HCT116 (cell line): Measurements from ENCODE around the gene BCHE. TPM values are rescaled to one million over a fixed set of nuclear protein-coding genes. Genes with fewer than 3 reads are reported as not detected.

Experiments
- ATAC-seq: fragments of 200-7000 bp; cut with Tn5 transposase; 2 replicates; pipeline ENCODE4 v1.9.1; 2020; ENCODE audit warnings: mild to moderate bottlenecking, moderate library complexity
- BruUV-seq: library from RNA; stranded (reverse); fragments of 400-500 nt; replicated peaks from 2 replicates; lab custom pipeline; 2021; lab: Mats Ljungman, UMichigan
- CTCF ChIA-PET: fragments of 300-600 bp; sonication (Branson Sonifier 250); formaldehyde crosslinking; loops from one replicate; lab custom pipeline; 2021; ENCODE audit warnings: antibody characterized with exemption; lab: Charles Lee
- POLR2A ChIA-PET: fragments of 300-600, 350-600 bp; sonication (Branson Sonifier 250); formaldehyde crosslinking; loops from one replicate; lab custom pipeline; 2021; ENCODE audit warnings: antibody characterized with exemption; lab: Charles Lee
- RAD21 ChIA-PET, 2 experiments: fragments of 300-600 bp; sonication (Branson Sonifier 250); formaldehyde crosslinking; loops; one replicate each; lab custom pipeline; 2023; ENCODE audit warnings: low total read pairs in 2 of 2; ENCODE audit not compliant: uncharacterized antibody in 2 of 2, unreplicated experiment in 2 of 2, low non-redundant PET in 1 of 2; lab: Charles Lee
- DNase-seq: peaks from one replicate; pipeline ENCODE4 v3.0.0-alpha.2; 2010; ENCODE audit warnings: low read depth, low spot score
- H2AFZ ChIP-seq: fragments of 200-600 bp; shearing (Covaris generic), sonication (generic); 2 replicates; pipeline ENCODE4 v1.6.1; 2017; ENCODE audit warnings: low read depth, mixed run types, mixed read lengths, antibody characterized with exemption, low read length; ENCODE audit not compliant: poor library complexity, severe bottlenecking
- H3K27ac ChIP-seq: 2 replicates; pipeline ENCODE4 v1.5.1; 2012; ENCODE audit warnings: low read depth, low read length
- H3K27me3 ChIP-seq: fragments of 200-600 bp; sonication (generic); 2 replicates; pipeline ENCODE4 v1.6.1; 2016; ENCODE audit warnings: mixed run types, low read length, mixed read lengths; ENCODE audit not compliant: insufficient read depth
- H3K36me3 ChIP-seq, 2 experiments: fragments of 200-500 bp in 1 of 2; fragments of 200-600 bp in 1 of 2; sonication (Bioruptor generic) in 1 of 2; sonication (generic) in 1 of 2; 2 replicates each; pipeline versions ENCODE4 v1.5.1 to v1.6.1; 2014 to 2016; ENCODE audit warnings: low read length in 2 of 2, inconsistent platforms in 1 of 2, mixed read lengths in 1 of 2, mixed run types in 1 of 2; ENCODE audit not compliant: insufficient read depth in 2 of 2, control insufficient read depth in 1 of 2
- H3K4me1 ChIP-seq, 2 experiments: fragments of 200-600 bp in 1 of 2; sonication (generic) in 1 of 2; 2 replicates each; pipeline versions ENCODE4 v1.5.1 to v1.6.1; 2012 to 2017; ENCODE audit warnings: low read length in 2 of 2, inconsistent platforms in 1 of 2, mild to moderate bottlenecking in 1 of 2, mixed read lengths in 1 of 2, mixed run types in 1 of 2, moderate library complexity in 1 of 2; ENCODE audit not compliant: insufficient read depth in 2 of 2, control insufficient read depth in 1 of 2
- H3K4me2 ChIP-seq: fragments of 200-600 bp; sonication (generic); 2 replicates; pipeline ENCODE4 v1.6.1; 2017; ENCODE audit warnings: mixed run types, low read length, mixed read lengths
- H3K4me3 ChIP-seq, 2 experiments: fragments of 200-600 bp in 1 of 2; sonication (generic) in 1 of 2; replicated peaks in 1 of 2; 2 replicates each; pipeline ENCODE4 v1.5.1; 2011 to 2016; ENCODE audit warnings: low read length in 2 of 2, control low read depth in 1 of 2, low read depth in 1 of 2, mild to moderate bottlenecking in 1 of 2, mixed read lengths in 1 of 2, mixed run types in 1 of 2
- H3K79me2 ChIP-seq: fragments of 200-600 bp; sonication (generic); 2 replicates; pipeline ENCODE4 v1.6.1; 2017; ENCODE audit warnings: mild to moderate bottlenecking, mixed run types, low read length, moderate library complexity, mixed read lengths; ENCODE audit not compliant: insufficient read depth
- H3K9ac ChIP-seq: fragments of 200-600 bp; sonication (generic); 2 replicates; pipeline ENCODE4 v1.6.1; 2016; ENCODE audit warnings: low read length, mixed read lengths
- H3K9me2 ChIP-seq: fragments of 200-600 bp; sonication (generic), shearing (Covaris generic); 2 replicates; pipeline ENCODE4 v1.6.1; 2017; ENCODE audit warnings: mixed run types, mild to moderate bottlenecking, moderate library complexity; ENCODE audit not compliant: insufficient read depth
- H3K9me3 ChIP-seq, 2 experiments: fragments of 200-500 bp in 1 of 2; fragments of 200-600 bp in 1 of 2; sonication (Bioruptor generic) in 1 of 2; sonication (generic) in 1 of 2; 2 replicates each; pipeline ENCODE4 v1.6.1; 2014 to 2017; ENCODE audit warnings: low read length in 2 of 2, mixed read lengths in 2 of 2, inconsistent platforms in 1 of 2, low read depth in 1 of 2, mild to moderate bottlenecking in 1 of 2, mixed run types in 1 of 2, moderate library complexity in 1 of 2; ENCODE audit not compliant: control insufficient read depth in 1 of 2, insufficient read depth in 1 of 2
- H4K20me1 ChIP-seq: fragments of 200-600 bp; sonication (generic), shearing (Covaris generic); 2 replicates; pipeline ENCODE4 v1.6.1; 2017; ENCODE audit warnings: mixed run types, mild to moderate bottlenecking, moderate library complexity; ENCODE audit not compliant: insufficient read depth
- CTCF ChIP-seq, 3 experiments: fragments of 200-600 bp in 1 of 3; sonication (generic) in 1 of 3; IDR thresholded peaks in 2 of 3; conservative IDR thresholded peaks in 1 of 3; 2 replicates each; pipeline ENCODE4 v1.5.1; 2012 to 2017; ENCODE audit warnings: low read depth in 2 of 3, low read length in 2 of 3, antibody characterized with exemption in 1 of 3, borderline replicate concordance in 1 of 3, control low read depth in 1 of 3, mild to moderate bottlenecking in 1 of 3, mixed read lengths in 1 of 3, mixed run types in 1 of 3, moderate library complexity in 1 of 3; ENCODE audit not compliant: insufficient read depth in 1 of 3
- EGR1 ChIP-seq: IDR thresholded peaks from 2 replicates; pipeline ENCODE4 v1.6.1; 2012; ENCODE audit warnings: low read depth
- EZH2 ChIP-seq: fragments of 200-600 bp; sonication (generic); IDR thresholded peaks from 2 replicates; pipeline ENCODE4 v1.6.1; 2017; ENCODE audit warnings: antibody characterized with exemption, mixed run types
- EZH2phosphoT487 ChIP-seq: fragments of 200-600 bp; IDR thresholded peaks from 2 replicates; pipeline ENCODE4 v1.6.1; 2018; ENCODE audit warnings: antibody characterized with exemption, borderline replicate concordance
- JUND ChIP-seq: IDR thresholded peaks from 2 replicates; pipeline ENCODE4 v1.6.1; 2012
- MAX ChIP-seq: IDR thresholded peaks from 2 replicates; pipeline ENCODE4 v1.6.1; 2012
- POLR2A ChIP-seq: IDR thresholded peaks from 2 replicates; pipeline ENCODE4 v1.7.0; 2011; ENCODE audit warnings: borderline replicate concordance; ENCODE audit not compliant: insufficient read depth, insufficient read length; ENCODE audit errors: extremely low read depth
- POLR2AphosphoS5 ChIP-seq: IDR thresholded peaks from 2 replicates; pipeline ENCODE4 v1.6.1; 2011; ENCODE audit warnings: mild to moderate bottlenecking, low read depth, low read length, moderate library complexity
- REST ChIP-seq: IDR thresholded peaks from 2 replicates; pipeline ENCODE4 v1.6.1; 2012; ENCODE audit warnings: low read depth
- SIN3A ChIP-seq: IDR thresholded peaks from 2 replicates; pipeline ENCODE4 v1.6.1; 2012; ENCODE audit warnings: low read depth
- SP1 ChIP-seq: IDR thresholded peaks from 2 replicates; pipeline ENCODE4 v1.6.1; 2012; ENCODE audit warnings: low read depth
- SRF ChIP-seq: IDR thresholded peaks from 2 replicates; pipeline ENCODE4 v1.6.1; 2012; ENCODE audit warnings: low read depth
- TCF7L2 ChIP-seq: IDR thresholded peaks from 2 replicates; pipeline ENCODE4 v1.7.0; 2011; ENCODE audit warnings: borderline replicate concordance, inconsistent platforms; ENCODE audit not compliant: insufficient read depth, insufficient read length; ENCODE audit errors: extremely low read depth
- ZNF274 ChIP-seq: fragments of 200-500 bp; sonication (Bioruptor generic); IDR thresholded peaks from 2 replicates; pipeline ENCODE4 v1.6.1; 2014; ENCODE audit warnings: mild to moderate bottlenecking, low read depth, low read length, inconsistent platforms
- intact Hi-C: fragments of 100-400 bp; cut with micrococcal nuclease; formaldehyde crosslinking; loops from 2 replicates; pipeline ENCODE4 v1.10.0; 2022
- total RNA-seq: library from RNA; stranded (reverse); gene quantifications from one replicate; pipeline ENCODE4 v1.2.1, GENCODE V29; 2021; ENCODE audit not compliant: unreplicated experiment

The BCHE gene
- total RNA-seq, 1 experiment from 2014 or later: not detected

GRCh38 chr3:165883863-165884478 lies 46.7 kb upstream of the BCHE start:
- ATAC-seq: peak; percentile 72
- H3K27ac ChIP-seq: no peak overlapping the region
- CTCF ChIA-PET: interaction anchor here (0.9 kb wide), 1 partner anchor 9 kb away, joined by 3 read pairs; no protein-coding TSS in a partner anchor

More at GRCh38 chr3:165883863-165884478, 46.7 kb upstream of the BCHE start:
- no peak for DNase-seq
- Histone ChIP-seq H3K36me3 (no peaks in the 10 kb centered on the region), H3K4me1 (peaks cover 0 to 4% of the 10 kb centered on the region in 2 experiments; a peak in 1 of 4 replicates), H3K9me2 (no peaks in the 10 kb centered on the region), H4K20me1 (no peaks in the 10 kb centered on the region), H3K79me2 (no peaks in the 10 kb centered on the region; the same call in 1 of the 2 replicates), H3K4me2 (peak overlapping the region; percentile 66), H3K27me3 (no peaks in the 10 kb centered on the region), H3K4me3 (peak overlapping the region; percentile 43 to 59), H2AFZ (peak overlapping the region; percentile 73), H3K9me3 (no peaks in the 10 kb centered on the region), H3K9ac (peak overlapping the region; percentile 42)
- BruUV-seq: no TSS peak
- intact Hi-C loops: no loop called here
- RAD21 ChIA-PET: no interaction called here
- POLR2A ChIA-PET: no interaction called here
- TF ChIP-seq SP1 (no peak), EGR1 (no peak), CTCF (IDR thresholded peaks at IDR 0.05 in 2 of 3, conservative IDR thresholded peaks at IDR 0.05 in 1 of 3; ENCODE audit: borderline replicate concordance in 1 of 3, insufficient read depth in 1 of 3, low read depth in 2 of 3, low read length in 2 of 3) (no peak), JUND (no peak), ZNF274 (no peak), TCF7L2 (no peak), REST (no peak), MAX (no peak), EZH2 (no peak), POLR2A (no peak), SRF (no peak), SIN3A (no peak), POLR2AphosphoS5 (no peak), EZH2phosphoT487 (no peak)
